Epithelial cell of esophagus (primary cell): ENCODE measurements around the gene IFNGR2.
A peak's percentile ranks its signal among the peaks of the same experiment; 100 is the strongest.

ENCODE experiments used
- DNase-seq: peaks from one replicate; pipeline ENCODE4 v3.0.0; 2010; ENCODE audit warnings: low read depth
- H3K4me3 ChIP-seq: 2 replicates; pipeline ENCODE4 v1.5.1; 2011; ENCODE audit warnings: mild to moderate bottlenecking, low read length, control low read depth
- TF ChIP-seq, protein P1 (sequence below): IDR thresholded peaks from 2 replicates; pipeline ENCODE4 v1.5.1; 2011; ENCODE audit warnings: low read depth, mild to moderate bottlenecking, low read length, control low read depth, inconsistent platforms; ENCODE audit not compliant: insufficient read depth; ENCODE audit errors: missing control alignments

Gene IFNGR2

DNA sequence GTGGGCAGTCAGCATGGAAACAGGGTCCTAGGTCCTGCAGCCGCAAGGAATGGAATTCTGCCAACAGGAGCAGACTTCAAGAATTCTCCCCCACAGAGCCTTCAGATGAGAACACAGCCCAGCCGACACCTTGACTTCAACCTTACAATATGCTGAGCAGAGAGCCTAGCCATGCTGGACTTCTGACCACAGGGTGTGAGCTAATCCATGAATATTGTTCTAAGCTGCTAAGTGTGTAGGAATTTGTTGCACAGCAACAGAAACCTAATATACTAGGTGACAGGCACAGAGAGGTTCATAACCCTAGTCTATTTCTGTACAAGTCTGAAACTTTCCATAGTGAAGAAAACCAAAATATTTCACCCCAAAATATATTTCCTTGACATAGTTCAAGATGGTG lies 32.9 kb upstream of the IFNGR2 start:
- no peak for DNase-seq
- no peak overlapping the region for H3K4me3 ChIP-seq
- TF ChIP-seq, protein P1, sequence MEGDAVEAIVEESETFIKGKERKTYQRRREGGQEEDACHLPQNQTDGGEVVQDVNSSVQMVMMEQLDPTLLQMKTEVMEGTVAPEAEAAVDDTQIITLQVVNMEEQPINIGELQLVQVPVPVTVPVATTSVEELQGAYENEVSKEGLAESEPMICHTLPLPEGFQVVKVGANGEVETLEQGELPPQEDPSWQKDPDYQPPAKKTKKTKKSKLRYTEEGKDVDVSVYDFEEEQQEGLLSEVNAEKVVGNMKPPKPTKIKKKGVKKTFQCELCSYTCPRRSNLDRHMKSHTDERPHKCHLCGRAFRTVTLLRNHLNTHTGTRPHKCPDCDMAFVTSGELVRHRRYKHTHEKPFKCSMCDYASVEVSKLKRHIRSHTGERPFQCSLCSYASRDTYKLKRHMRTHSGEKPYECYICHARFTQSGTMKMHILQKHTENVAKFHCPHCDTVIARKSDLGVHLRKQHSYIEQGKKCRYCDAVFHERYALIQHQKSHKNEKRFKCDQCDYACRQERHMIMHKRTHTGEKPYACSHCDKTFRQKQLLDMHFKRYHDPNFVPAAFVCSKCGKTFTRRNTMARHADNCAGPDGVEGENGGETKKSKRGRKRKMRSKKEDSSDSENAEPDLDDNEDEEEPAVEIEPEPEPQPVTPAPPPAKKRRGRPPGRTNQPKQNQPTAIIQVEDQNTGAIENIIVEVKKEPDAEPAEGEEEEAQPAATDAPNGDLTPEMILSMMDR: no peak

DNA sequence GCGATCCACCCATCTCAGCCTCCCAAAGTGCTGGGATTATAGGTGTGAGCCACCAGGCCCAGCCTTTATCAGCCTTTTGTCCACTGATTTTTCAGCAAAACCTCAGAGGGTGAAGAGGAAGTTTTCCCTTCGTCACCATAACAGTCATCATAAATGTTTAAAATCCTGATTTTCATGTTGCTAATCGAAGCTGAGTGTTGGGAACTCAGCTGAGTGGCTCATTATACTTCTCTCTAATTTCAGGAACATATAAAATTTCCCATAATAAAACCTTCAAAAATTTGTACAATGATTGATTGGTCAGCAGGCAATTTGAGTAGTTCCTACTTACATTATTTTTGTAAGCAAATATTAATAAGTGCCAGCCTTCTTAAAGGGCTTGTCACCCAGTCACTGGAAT lies 31.8 kb upstream of the IFNGR2 start:
- no peak overlapping the region for H3K4me3 ChIP-seq
- TF ChIP-seq, protein P1: no peak
- DNase-seq: no peak

DNA sequence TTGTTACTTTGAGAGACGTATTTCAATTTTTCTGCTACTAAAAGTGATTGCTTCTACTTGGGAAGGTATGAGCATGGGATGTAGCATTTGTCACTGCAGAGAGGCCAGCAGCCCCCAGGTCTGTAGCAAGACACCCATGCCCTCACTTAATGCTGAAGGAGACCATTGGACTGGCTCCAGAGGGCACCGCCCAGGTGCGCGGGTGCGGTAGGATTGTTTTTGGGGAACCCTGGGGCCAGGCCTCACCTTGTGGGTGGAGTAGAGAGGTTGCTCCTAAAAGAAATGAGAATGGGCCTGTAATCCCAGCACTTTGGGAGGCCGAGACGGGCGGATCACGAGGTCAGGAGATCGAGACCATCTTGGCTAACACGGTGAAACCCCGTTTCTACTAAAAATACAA lies 30.6 kb upstream of the IFNGR2 start:
- TF ChIP-seq, protein P1: no peak
- DNase-seq: no peak
- H3K4me3 ChIP-seq: no peak overlapping the region

- TF ChIP-seq, protein P1: no peak
- DNase-seq: peak; percentile 67
- no peak overlapping the region for H3K4me3 ChIP-seq
Observed at GRCh38 chr21:33373451-33373850, 29.8 kb upstream of the IFNGR2 start.

DNA sequence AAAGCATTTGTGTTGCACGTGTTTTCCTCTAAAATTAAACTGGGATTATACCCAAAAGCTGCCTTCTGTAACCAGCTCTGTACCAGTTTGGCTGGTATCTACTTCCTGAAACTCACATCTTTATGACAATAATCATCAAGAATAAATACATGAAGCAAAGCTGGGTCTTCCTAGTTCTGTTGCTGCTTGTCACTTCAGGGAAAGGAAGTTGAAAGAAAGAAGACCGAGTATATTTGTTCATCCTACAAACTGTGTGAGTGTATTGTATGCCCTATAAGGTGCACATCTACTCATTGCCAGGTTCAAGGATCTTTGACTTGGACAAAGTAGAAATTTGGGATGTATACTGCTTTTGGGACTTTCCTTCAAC lies 29.1 kb upstream of the IFNGR2 start:
- no peak overlapping the region for H3K4me3 ChIP-seq
- TF ChIP-seq, protein P1: no peak
- peak; percentile 61 for DNase-seq

- no peak overlapping the region for H3K4me3 ChIP-seq
- peak; percentile 66 for DNase-seq
- TF ChIP-seq, protein P1: peak; percentile 73
Observed at GRCh38 chr21:33374450-33375096, 28.6 kb upstream of the IFNGR2 start.

- TF ChIP-seq, protein P1: no peak
- H3K4me3 ChIP-seq: no peak overlapping the region
- DNase-seq: no peak
Observed at GRCh38 chr21:33375101-33375644, 28.0 kb upstream of the IFNGR2 start.
